GM21529 (cell line): ENCODE data around the gene RALGAPA1.

Experiments
- ATAC-seq: cut with Tn5 transposase; IDR thresholded peaks from one replicate; pipeline ENCODE4 v1.9.1; 2021; ENCODE audit not compliant: unreplicated experiment

RALGAPA1 gene

GRCh38 chr14:35503646-35504045 lies 305.4 kb downstream of the RALGAPA1 start:
- no peak for ATAC-seq

- no peak for ATAC-seq
Observed at GRCh38 chr14:35499180-35499579, 309.9 kb downstream of the RALGAPA1 start.

DNA sequence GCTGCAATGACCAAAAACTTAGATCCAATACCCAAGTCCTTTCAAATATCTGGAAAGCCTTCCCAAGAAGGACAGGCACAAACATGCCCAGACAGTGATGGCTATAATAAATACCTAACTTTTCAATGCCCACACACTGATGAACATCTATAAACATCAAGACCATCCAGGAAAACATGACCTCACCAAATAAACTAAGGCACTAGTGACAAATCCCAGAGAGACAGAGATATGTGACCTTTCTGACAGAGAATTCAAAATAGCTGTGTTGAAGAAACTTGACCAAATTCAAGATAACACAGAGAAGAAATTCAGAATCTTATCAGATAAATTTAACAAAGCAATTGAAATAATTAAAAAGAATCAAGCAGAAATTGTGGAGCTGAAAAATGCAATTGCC lies 313.8 kb downstream of the RALGAPA1 start:
- no peak for ATAC-seq

- no peak for ATAC-seq
Observed at GRCh38 chr14:35492569-35493014, 316.5 kb downstream of the RALGAPA1 start.
